WERI-Rb-1 (cell line): ENCODE results near the gene ANXA4.

Experiments
- DNase-seq: peaks from one replicate; pipeline ENCODE4 v3.0.0-alpha.2; 2020
- H3K27ac ChIP-seq: fragments of 250-450 bp; sonication (Bioruptor Pico); 2 replicates; pipeline ENCODE4 v1.5.1; 2020; ENCODE audit warnings: mild to moderate bottlenecking, moderate library complexity
- H3K27me3 ChIP-seq: fragments of 250-450 bp; sonication (Bioruptor Pico); 2 replicates; pipeline ENCODE4 v1.5.1; 2021; ENCODE audit warnings: mild to moderate bottlenecking, low read depth, moderate library complexity; ENCODE audit not compliant: insufficient read depth, severe bottlenecking
- H3K36me3 ChIP-seq: fragments of 250-450 bp; sonication (Bioruptor Pico); 2 replicates; pipeline ENCODE4 v1.5.1; 2020; ENCODE audit warnings: mild to moderate bottlenecking, moderate library complexity
- H3K4me3 ChIP-seq: 2 replicates; pipeline ENCODE4 v1.5.1; 2011; ENCODE audit warnings: low read depth, mild to moderate bottlenecking, control low read depth, low read length
- H3K9me3 ChIP-seq: fragments of 250-450 bp; sonication (Bioruptor Pico); 2 replicates; pipeline ENCODE4 v1.5.1; 2021; ENCODE audit warnings: mild to moderate bottlenecking, moderate library complexity; ENCODE audit not compliant: severe bottlenecking
- TF ChIP-seq, protein P1 (sequence below): IDR thresholded peaks from 2 replicates; pipeline ENCODE4 v1.5.1; 2011; ENCODE audit warnings: low read depth, mild to moderate bottlenecking, control low read depth, inconsistent platforms, low read length

ANXA4 gene

DNA sequence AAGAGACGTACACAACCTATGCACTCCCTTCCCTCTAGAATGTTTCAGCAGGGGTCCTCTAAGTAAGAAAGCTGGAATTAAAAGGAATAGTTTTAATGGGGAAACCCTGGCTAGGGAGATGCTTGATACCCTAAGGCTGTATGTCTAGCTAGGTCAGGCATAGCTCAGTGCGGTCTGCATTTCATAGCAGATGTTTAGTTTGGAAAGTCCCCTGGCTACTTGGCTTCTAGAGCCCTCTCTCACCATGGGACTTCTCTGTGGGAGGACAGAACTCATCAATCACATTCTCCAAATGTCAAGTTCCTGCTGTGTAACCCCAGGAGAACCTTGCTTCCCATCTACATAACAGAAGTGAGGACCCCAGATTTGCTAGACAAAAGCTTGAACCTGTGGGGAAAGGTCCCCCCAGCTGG, 24.1 kb upstream of the ANXA4 start:
- Histone ChIP-seq H3K27me3 (no peaks in the 10 kb centered on the region), H3K36me3 (no peaks in the 10 kb centered on the region), H3K4me3 (no peak overlapping the region), H3K27ac (no peak overlapping the region), H3K9me3 (no peaks in the 10 kb centered on the region)
- TF ChIP-seq, protein P1, sequence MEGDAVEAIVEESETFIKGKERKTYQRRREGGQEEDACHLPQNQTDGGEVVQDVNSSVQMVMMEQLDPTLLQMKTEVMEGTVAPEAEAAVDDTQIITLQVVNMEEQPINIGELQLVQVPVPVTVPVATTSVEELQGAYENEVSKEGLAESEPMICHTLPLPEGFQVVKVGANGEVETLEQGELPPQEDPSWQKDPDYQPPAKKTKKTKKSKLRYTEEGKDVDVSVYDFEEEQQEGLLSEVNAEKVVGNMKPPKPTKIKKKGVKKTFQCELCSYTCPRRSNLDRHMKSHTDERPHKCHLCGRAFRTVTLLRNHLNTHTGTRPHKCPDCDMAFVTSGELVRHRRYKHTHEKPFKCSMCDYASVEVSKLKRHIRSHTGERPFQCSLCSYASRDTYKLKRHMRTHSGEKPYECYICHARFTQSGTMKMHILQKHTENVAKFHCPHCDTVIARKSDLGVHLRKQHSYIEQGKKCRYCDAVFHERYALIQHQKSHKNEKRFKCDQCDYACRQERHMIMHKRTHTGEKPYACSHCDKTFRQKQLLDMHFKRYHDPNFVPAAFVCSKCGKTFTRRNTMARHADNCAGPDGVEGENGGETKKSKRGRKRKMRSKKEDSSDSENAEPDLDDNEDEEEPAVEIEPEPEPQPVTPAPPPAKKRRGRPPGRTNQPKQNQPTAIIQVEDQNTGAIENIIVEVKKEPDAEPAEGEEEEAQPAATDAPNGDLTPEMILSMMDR: no peak
- DNase-seq: no peak

DNA sequence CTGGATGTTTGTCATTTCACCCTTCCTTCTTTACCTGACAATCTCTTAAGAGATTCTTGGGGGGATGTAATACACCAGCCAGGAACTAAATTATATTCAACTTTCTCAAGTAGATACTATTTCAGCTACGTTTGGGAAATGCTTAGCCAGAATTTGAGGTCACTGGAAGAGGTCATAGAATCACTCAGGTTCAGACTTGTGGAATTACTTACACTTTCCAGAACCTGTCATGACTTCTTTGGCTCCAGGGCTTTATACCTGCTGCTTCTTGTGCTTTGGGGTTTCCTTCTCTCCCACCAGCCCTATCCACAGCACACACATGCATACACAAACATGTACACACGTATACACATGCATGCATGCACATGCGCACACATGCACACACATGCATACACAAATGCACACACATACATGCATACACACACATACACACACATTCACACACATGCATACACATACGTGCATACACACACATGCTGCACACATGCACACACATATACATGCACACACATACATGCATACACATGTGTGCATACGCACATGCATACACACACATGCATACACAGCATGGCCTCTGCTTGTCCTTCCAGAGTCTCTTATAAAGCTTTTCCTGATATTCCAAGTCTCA, 23.5 kb upstream of the ANXA4 start:
- no peak for DNase-seq

GRCh38 chr2:69720404-69720803, 21.5 kb upstream of the ANXA4 start:
- no peak overlapping the region for H3K4me3 ChIP-seq
- no peak overlapping the region for H3K27ac ChIP-seq
- no peak for DNase-seq
- H3K9me3 ChIP-seq: no peaks in the 10 kb centered on the region
- no peaks in the 10 kb centered on the region for H3K27me3 ChIP-seq
- TF ChIP-seq, protein P1: 0 out of 2 replicates have a peak, but pooled peaks have one; percentile 16
- no peaks in the 10 kb centered on the region for H3K36me3 ChIP-seq

More for the DNA sequence above, 23.5 kb upstream of the ANXA4 start:
- Histone ChIP-seq H3K4me3 (no peak overlapping the region), H3K27me3 (no peaks in the 10 kb centered on the region), H3K9me3 (no peaks in the 10 kb centered on the region), H3K27ac (no peak overlapping the region), H3K36me3 (no peaks in the 10 kb centered on the region)
- TF ChIP-seq, protein P1: no peak

DNA sequence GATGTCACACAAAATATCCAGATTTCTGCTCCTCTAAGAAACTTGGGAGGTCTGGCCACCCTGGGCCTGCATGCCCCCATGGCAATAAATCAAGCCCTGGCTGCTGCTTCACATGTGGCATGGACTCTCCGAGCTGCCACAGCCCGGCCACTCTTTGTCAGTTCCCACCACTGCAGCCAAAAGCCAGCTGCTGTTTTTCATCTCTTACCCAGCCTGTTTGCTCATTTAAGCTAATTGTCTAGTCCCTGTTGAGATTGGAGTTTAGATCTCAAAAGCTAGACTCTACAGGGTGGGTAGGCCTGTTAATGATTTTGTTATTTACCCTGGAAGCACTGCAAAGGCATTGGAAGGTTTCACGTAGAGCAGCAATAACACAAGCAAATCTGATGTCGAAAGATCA, 20.9 kb upstream of the ANXA4 start:
- Histone ChIP-seq H3K27ac (no peak overlapping the region), H3K36me3 (no peaks in the 10 kb centered on the region), H3K4me3 (no peak overlapping the region), H3K27me3 (no peaks in the 10 kb centered on the region), H3K9me3 (no peaks in the 10 kb centered on the region)
- TF ChIP-seq, protein P1: no peak
- DNase-seq: no peak

- TF ChIP-seq, protein P1: no peak
- no peak for DNase-seq
- H3K27me3 ChIP-seq: no peaks in the 10 kb centered on the region
- no peak overlapping the region for H3K4me3 ChIP-seq
- no peaks in the 10 kb centered on the region for H3K9me3 ChIP-seq
- no peak overlapping the region for H3K27ac ChIP-seq
- no peaks in the 10 kb centered on the region for H3K36me3 ChIP-seq
Observed at GRCh38 chr2:69723791-69724190, 18.1 kb upstream of the ANXA4 start.

GRCh38 chr2:69724540-69725159, 17.3 kb upstream of the ANXA4 start:
- TF ChIP-seq, protein P1: peak; percentile 92
- Histone ChIP-seq H3K27ac (no peak overlapping the region), H3K4me3 (peak overlapping the region; percentile 39), H3K27me3 (no peaks in the 10 kb centered on the region), H3K9me3 (no peaks in the 10 kb centered on the region), H3K36me3 (no peaks in the 10 kb centered on the region)
- peak; percentile 91 for DNase-seq
